AG10803 (cell line): ENCODE data around the gene PARD3B.

ENCODE experiments used
- DNase-seq: peaks from one replicate; pipeline ENCODE4 v3.0.0; 2010; ENCODE audit warnings: low read depth
- H3K4me3 ChIP-seq: 2 replicates; pipeline ENCODE4 v1.5.1; 2011; ENCODE audit warnings: mild to moderate bottlenecking, low read length, control low read depth
- TF ChIP-seq, protein P1 (sequence below): conservative IDR thresholded peaks from 2 replicates; pipeline ENCODE4 v1.5.1; 2011; ENCODE audit warnings: mild to moderate bottlenecking, low read length, control low read depth, inconsistent platforms

Gene PARD3B

GRCh38 chr2:205439621-205440020 lies 894.3 kb downstream of the PARD3B start:
- DNase-seq: no peak
- TF ChIP-seq, protein P1, sequence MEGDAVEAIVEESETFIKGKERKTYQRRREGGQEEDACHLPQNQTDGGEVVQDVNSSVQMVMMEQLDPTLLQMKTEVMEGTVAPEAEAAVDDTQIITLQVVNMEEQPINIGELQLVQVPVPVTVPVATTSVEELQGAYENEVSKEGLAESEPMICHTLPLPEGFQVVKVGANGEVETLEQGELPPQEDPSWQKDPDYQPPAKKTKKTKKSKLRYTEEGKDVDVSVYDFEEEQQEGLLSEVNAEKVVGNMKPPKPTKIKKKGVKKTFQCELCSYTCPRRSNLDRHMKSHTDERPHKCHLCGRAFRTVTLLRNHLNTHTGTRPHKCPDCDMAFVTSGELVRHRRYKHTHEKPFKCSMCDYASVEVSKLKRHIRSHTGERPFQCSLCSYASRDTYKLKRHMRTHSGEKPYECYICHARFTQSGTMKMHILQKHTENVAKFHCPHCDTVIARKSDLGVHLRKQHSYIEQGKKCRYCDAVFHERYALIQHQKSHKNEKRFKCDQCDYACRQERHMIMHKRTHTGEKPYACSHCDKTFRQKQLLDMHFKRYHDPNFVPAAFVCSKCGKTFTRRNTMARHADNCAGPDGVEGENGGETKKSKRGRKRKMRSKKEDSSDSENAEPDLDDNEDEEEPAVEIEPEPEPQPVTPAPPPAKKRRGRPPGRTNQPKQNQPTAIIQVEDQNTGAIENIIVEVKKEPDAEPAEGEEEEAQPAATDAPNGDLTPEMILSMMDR: no peak
- no peak overlapping the region for H3K4me3 ChIP-seq

DNA sequence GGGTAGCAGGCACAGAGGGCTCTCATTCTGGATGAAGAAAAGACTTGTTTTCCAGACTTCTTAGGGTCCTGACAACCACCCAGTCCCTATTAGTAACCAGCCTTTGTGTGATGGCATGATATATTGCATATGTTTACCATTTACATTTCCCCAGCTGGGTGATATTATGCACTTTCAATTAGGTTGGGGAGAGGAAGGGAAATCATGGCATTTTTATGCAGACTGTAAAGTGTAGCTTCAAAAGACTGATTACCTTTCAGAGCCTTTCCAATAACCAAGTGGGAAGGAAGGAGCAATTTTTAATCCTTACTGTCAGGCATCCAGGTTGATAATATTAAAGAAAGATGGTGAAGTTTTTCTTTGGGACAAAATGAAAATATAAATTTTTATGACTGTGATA lies 896.2 kb downstream of the PARD3B start:
- TF ChIP-seq, protein P1: no peak
- no peak overlapping the region for H3K4me3 ChIP-seq
- no peak for DNase-seq

DNA sequence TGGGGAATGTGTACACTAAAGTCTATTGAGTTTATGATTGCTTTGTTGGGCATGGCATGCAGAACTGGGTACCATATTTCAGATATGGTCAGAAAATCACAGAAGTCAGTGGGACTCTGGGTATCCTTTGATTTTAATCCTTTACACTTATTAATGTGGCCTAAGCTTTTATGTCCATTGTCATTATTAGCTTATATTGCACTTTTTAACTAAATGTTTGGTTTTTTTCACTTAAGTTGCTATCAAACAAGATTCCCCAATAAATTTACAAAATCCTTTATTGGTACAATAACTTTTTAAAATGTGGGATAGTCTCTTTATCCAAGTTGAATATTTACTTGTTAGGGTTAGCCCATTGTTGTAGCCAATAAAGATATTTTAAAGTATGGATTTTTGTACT lies 902.9 kb downstream of the PARD3B start:
- H3K4me3 ChIP-seq: no peak overlapping the region
- TF ChIP-seq, protein P1: no peak

DNA sequence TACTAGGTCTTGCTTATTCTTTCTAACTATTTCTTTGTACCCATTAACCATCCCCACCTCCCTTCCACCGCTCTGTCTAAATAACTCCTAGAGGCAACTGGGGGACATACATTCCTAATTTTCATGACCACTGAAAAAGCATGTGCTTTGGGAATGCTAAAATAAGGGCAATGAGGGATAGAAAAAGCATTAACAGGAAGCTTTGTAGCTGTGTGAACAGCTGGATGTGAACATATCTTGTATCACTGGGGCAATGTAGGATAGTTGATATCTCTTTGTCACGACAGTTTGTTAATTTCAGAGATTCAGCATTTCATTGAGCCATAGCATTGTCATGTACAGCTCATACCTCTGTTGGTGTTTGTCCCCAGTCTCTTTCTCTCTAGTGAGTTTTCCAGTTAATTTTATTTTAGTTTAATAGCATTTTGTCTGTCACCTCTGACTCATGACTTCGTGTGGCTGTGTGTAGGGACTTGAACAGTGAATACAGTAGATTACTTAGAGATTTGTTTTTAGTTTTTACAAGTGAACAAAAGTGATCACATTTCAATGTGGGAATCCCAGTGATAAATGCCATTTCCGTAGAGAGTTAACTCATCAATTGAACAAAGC lies 906.7 kb downstream of the PARD3B start:
- TF ChIP-seq, protein P1: no peak
- no peak overlapping the region for H3K4me3 ChIP-seq
- no peak for DNase-seq

More for the DNA sequence above, 902.9 kb downstream of the PARD3B start:
- DNase-seq: no peak

DNA sequence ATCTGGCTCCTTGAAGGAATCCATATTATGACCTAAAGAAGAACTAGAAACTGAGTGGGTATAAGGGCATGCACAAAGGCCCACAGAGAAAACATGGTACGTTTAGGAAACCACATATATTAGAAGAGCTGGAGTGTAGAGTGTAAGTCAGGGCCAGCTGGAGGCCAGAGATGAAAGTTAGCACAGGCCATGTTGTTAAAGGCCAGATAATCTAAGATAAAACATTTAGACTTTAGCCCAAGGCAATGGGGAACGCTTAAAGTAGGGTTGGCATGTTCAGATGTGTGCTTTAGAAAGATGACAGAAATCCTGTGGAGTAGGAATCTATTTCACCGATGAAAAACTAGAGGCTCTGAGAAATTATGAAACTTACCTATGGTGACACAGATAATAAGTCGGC lies 907.9 kb downstream of the PARD3B start:
- no peak for DNase-seq
- no peak overlapping the region for H3K4me3 ChIP-seq
- TF ChIP-seq, protein P1: no peak

- no peak overlapping the region for H3K4me3 ChIP-seq
- DNase-seq: no peak
- TF ChIP-seq, protein P1: no peak
Observed at GRCh38 chr2:205456682-205457081, 911.4 kb downstream of the PARD3B start.

GRCh38 chr2:205460217-205460616 lies 914.9 kb downstream of the PARD3B start:
- H3K4me3 ChIP-seq: no peak overlapping the region
- no peak for DNase-seq
- TF ChIP-seq, protein P1: no peak
